HFF-Myc (cell line): ENCODE data around the gene STXBP6.

Experiments used
- DNase-seq: peaks from one replicate; pipeline ENCODE4 v3.0.0-alpha.2; 2011; ENCODE audit warnings: low read depth; ENCODE audit errors: extremely low read depth
- H3K4me3 ChIP-seq: replicated peaks from 2 replicates; pipeline ENCODE4 v1.5.1; 2011; ENCODE audit warnings: low read depth, mild to moderate bottlenecking, control low read depth, low read length
- TF ChIP-seq, protein P1 (sequence below): IDR thresholded peaks from 2 replicates; pipeline ENCODE4 v1.5.1; 2012; ENCODE audit warnings: mild to moderate bottlenecking, low read depth, low read length, control low read depth; ENCODE audit errors: missing control alignments

STXBP6 gene

DNA sequence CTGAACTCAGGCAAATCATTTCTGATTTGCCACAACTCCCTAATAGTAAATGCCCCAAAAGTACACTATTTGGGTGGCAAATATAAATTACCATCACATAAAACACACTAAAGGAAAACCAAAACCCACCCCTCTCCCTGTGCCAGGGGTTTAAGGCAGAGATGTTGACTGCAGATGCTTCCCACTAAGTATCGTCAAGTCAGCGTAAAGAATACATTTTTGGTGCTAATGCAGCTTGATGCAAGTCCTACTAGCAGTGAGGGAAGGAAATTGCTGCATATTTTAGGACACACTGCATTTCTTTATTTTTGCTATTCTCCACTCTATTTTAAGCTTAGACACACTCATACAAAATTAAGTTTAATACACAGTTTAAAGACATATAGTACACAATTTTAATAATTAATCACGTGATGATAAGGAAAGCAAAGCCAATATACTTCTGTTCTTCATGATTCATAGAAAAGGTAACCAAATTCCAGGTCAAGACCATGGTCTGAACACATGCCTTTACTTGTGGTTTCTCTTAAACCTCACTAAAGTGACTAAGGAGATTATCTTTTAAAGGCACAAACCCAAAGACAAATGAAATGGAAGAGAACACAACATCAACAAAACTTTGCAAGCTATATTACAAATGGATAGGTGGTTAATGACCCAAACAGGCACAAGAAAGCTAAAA lies 162.2 kb downstream of the STXBP6 start:
- no peak overlapping the region for H3K4me3 ChIP-seq
- TF ChIP-seq, protein P1, sequence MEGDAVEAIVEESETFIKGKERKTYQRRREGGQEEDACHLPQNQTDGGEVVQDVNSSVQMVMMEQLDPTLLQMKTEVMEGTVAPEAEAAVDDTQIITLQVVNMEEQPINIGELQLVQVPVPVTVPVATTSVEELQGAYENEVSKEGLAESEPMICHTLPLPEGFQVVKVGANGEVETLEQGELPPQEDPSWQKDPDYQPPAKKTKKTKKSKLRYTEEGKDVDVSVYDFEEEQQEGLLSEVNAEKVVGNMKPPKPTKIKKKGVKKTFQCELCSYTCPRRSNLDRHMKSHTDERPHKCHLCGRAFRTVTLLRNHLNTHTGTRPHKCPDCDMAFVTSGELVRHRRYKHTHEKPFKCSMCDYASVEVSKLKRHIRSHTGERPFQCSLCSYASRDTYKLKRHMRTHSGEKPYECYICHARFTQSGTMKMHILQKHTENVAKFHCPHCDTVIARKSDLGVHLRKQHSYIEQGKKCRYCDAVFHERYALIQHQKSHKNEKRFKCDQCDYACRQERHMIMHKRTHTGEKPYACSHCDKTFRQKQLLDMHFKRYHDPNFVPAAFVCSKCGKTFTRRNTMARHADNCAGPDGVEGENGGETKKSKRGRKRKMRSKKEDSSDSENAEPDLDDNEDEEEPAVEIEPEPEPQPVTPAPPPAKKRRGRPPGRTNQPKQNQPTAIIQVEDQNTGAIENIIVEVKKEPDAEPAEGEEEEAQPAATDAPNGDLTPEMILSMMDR, result no peak
- DNase-seq, result no peak

DNA sequence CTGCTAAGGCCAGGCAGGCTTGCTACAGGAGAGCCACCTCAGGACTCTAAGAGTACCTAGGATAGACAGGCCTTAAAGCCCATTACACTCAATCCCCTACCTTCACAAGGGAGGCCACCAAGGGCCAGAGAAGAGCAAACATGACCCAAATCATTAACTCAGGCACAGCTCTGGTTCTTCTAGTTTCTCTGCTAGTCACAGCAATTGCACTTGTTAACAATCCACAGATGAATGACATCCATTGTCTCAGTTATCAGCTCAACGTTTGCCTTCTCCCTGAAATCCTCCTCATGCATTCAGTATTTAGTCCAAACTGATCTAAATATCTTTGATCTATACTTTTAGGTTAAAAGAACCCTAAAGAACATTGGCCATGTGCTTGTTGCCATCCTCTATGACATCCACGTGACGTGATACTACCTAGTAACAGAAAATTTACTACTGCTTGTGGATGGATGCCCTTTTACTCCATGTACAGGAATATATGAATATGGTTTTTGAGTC lies 164.5 kb downstream of the STXBP6 start:
- H3K4me3 ChIP-seq, result no peak overlapping the region
- no peak for DNase-seq
- TF ChIP-seq, protein P1, result no peak

DNA sequence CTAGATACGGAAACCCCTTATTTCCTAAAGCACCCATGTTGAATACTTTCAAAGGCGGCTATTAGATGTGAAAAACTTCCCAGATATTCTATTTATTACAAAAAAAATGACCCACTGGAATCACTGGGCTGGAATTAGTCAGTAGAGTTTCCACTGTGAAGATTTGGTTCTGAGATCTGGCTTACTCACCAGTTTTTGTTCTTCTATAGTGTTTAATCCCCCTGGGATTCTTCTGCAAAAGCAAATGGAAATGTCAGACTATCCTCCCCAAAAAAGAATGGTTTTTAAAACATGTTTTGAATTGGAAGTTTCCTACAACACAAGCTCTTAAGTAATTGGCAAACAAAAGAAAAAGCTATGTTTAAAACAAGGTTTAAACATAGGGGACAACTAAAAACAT lies 166.4 kb downstream of the STXBP6 start:
- TF ChIP-seq, protein P1, result no peak
- no peak overlapping the region for H3K4me3 ChIP-seq
- no peak for DNase-seq

DNA sequence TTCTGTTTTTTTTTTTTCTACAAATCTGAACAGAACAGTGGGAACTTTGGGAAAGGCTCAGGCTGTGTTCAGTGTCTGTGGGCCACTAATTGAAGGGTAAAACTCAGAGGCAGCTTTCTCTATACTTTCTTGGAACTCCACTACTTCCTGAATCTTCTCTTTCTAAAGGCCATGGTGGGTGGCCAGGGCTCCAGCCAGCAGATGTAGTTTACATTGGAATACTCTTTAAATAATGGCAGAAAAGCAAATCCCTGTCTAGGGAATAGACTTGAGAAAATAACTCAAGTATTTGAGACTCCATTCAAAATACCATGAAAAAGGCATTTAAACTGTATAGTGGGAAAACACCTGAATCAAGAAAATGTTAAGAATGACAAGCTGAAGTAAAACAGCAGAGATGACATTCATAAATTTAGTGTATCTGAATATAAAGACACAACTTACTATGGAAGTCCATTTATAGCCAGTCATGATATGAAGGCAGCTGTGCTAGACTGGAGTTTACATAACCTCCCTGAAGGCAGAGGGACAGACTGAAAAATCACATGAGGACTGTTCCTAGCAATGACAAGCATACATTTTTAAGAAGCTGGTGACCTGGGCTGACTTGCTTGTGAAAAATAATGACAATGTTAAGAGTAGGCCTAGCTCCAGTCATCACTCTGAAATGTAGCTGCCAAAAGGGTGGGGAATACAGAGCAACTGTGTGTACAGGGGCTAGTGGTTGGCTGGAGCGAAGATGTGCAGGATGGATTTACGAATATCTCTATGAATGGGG lies 168.6 kb downstream of the STXBP6 start:
- TF ChIP-seq, protein P1, result no peak
- no peak overlapping the region for H3K4me3 ChIP-seq
- DNase-seq, result no peak

DNA sequence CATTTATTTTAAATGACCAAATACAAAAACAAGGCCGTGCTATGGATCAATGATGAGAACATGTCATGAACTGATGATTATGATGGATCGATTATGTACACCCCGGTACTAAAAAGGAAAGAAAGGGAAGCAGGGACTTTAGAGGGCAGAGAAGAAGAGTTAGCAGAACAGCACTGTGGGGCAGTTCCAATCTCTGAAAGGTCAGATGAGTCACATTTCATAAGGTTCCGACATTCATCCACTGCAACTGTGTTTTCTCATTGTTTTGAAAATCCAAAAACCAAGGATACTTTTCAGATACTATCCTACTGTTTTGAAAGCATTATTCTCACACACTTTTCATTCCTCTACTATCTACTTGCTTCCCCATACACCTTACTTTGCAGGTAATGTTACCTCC lies 169.3 kb downstream of the STXBP6 start:
- TF ChIP-seq, protein P1, result no peak
- no peak overlapping the region for H3K4me3 ChIP-seq
- DNase-seq, result no peak

DNA sequence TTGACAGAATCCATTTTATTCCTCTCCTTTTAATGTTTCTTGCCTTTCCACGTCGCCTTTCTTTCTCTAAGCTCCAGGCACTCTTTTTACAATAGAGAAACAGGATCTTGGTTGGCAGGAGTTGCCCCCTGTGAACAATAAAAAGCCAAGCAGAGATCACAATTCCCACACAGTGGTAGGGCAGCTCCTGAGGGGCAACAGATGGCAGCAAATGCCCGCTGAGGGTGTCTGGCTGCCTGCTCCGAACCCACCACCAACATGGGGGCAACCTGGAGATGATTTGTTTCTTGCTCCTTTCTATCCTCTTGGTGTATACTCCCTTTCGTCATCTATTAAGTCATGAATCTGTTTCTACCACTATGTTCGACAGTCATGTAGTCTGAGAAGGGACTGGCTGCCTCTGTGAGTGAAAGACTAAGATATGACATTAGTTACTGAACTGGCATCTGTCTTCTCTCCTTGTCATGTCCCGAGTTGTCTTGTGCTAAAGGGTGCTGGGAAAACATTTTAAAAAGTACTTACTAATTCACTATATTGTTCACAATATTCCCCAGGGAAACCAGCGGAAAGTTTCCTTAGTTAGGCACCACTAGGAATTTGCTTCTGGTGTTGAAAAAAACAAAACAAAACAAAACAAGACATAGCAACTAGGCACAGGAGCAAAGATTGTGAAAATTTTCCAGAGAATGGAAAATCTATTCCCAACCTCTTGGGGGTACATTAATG lies 170.1 kb downstream of the STXBP6 start:
- TF ChIP-seq, protein P1, result no peak
- H3K4me3 ChIP-seq, result no peak overlapping the region
- DNase-seq, result no peak
